ENCODE data around the gene ZMYND11. TPM values are rescaled to one million over a fixed set of nuclear protein-coding genes. Genes with fewer than 3 reads are reported as not detected.

ZMYND11 gene
- 36.8 and 46.7 TPM in 2 replicates for total RNA-seq

GRCh38 chr10:135132-135600 lies at the start of gene ZMYND11:
ZMYND11 (plus strand) TSS chr10:135455; CDS start chr10:180013, 44,558 bp downstream.
- peak in 1 of 2 donors; percentile 80 for DNase-seq (ENCODE audit: low read depth in 2 of 2)

GRCh38 chr10:86031-86430 lies 49.2 kb upstream of the ZMYND11 start:
- no peak for DNase-seq (ENCODE audit: low read depth in 2 of 2)

- no peak for DNase-seq (ENCODE audit: low read depth in 2 of 2)
Measured at GRCh38 chr10:87177-88080, 47.8 kb upstream of the ZMYND11 start.

GRCh38 chr10:88253-88652 lies 47.0 kb upstream of the ZMYND11 start:
- no peak for DNase-seq (ENCODE audit: low read depth in 2 of 2)

GRCh38 chr10:89248-89647 lies 46.0 kb upstream of the ZMYND11 start:
- no peak for DNase-seq (ENCODE audit: low read depth in 2 of 2)

GRCh38 chr10:90161-90560 lies 45.1 kb upstream of the ZMYND11 start:
- DNase-seq (ENCODE audit: low read depth in 2 of 2), result no peak

- no peak for DNase-seq (ENCODE audit: low read depth in 2 of 2)
Measured at GRCh38 chr10:91313-91712, 43.9 kb upstream of the ZMYND11 start.

GRCh38 chr10:92153-92552 lies 43.1 kb upstream of the ZMYND11 start:
- no peak for DNase-seq (ENCODE audit: low read depth in 2 of 2)

GRCh38 chr10:92846-93245 lies 42.4 kb upstream of the ZMYND11 start:
- DNase-seq (ENCODE audit: low read depth in 2 of 2), result no peak

GRCh38 chr10:94613-95012 lies 40.6 kb upstream of the ZMYND11 start:
- DNase-seq (ENCODE audit: low read depth in 2 of 2), result no peak

GRCh38 chr10:95356-96115 lies 39.7 kb upstream of the ZMYND11 start:
- DNase-seq (ENCODE audit: low read depth in 2 of 2), result no peak

- no peak for DNase-seq (ENCODE audit: low read depth in 2 of 2)
Measured at GRCh38 chr10:96466-96865, 38.8 kb upstream of the ZMYND11 start.

- no peak for DNase-seq (ENCODE audit: low read depth in 2 of 2)
Measured at GRCh38 chr10:104416-104815, 30.8 kb upstream of the ZMYND11 start.

- DNase-seq (ENCODE audit: low read depth in 2 of 2), result no peak
Measured at GRCh38 chr10:104862-105565, 30.2 kb upstream of the ZMYND11 start.

GRCh38 chr10:105806-106205 lies 29.4 kb upstream of the ZMYND11 start:
- DNase-seq (ENCODE audit: low read depth in 2 of 2), result no peak

GRCh38 chr10:106740-107139 lies 28.5 kb upstream of the ZMYND11 start:
- DNase-seq (ENCODE audit: low read depth in 2 of 2), result no peak

- no peak for DNase-seq (ENCODE audit: low read depth in 2 of 2)
Measured at GRCh38 chr10:112246-112645, 23.0 kb upstream of the ZMYND11 start.

- no peak for DNase-seq (ENCODE audit: low read depth in 2 of 2)
Measured at GRCh38 chr10:124874-125273, 10.4 kb upstream of the ZMYND11 start.

- DNase-seq (ENCODE audit: low read depth in 2 of 2), result peak; percentile 72 to 80
Measured at GRCh38 chr10:127612-128432, 7.4 kb upstream of the ZMYND11 start.

GRCh38 chr10:129810-130209 lies 5.4 kb upstream of the ZMYND11 start:
- no peak for DNase-seq (ENCODE audit: low read depth in 2 of 2)

Measured in dermis microvascular lymphatic vessel endothelial cell (primary cell).